ENCODE measurements around the gene MAP3K14.
A peak's percentile ranks its signal among the peaks of the same experiment; 100 is the strongest.

The MAP3K14 gene

DNA sequence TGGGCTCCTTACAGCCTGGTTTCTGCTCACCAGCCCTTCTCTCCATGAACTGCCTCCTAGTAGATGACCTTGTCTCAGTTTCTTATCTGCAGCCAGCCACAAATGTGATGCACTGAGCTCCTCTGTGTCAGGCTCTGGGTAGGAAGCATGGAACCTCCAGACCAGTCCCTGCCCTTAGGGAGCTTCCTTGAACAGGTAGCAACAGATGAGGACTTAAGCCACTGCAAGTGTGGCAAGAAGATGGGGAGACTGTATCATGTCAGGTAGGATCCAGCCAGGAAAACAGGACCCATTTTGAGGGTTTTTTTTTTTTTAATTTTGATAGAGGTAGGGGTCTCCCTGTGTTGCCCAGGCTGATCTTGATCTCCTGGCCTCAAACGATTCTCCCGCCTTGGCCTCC lies 5.3 kb upstream of the MAP3K14 start:
- TF ChIP-seq, protein P1, sequence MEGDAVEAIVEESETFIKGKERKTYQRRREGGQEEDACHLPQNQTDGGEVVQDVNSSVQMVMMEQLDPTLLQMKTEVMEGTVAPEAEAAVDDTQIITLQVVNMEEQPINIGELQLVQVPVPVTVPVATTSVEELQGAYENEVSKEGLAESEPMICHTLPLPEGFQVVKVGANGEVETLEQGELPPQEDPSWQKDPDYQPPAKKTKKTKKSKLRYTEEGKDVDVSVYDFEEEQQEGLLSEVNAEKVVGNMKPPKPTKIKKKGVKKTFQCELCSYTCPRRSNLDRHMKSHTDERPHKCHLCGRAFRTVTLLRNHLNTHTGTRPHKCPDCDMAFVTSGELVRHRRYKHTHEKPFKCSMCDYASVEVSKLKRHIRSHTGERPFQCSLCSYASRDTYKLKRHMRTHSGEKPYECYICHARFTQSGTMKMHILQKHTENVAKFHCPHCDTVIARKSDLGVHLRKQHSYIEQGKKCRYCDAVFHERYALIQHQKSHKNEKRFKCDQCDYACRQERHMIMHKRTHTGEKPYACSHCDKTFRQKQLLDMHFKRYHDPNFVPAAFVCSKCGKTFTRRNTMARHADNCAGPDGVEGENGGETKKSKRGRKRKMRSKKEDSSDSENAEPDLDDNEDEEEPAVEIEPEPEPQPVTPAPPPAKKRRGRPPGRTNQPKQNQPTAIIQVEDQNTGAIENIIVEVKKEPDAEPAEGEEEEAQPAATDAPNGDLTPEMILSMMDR (conservative IDR thresholded peaks at IDR 0.05; ENCODE audit: low read length), result no peak
- no peak for DNase-seq (ENCODE audit: low read depth)
- no peak overlapping the region for H3K4me3 ChIP-seq (ENCODE audit: low read length)

DNA sequence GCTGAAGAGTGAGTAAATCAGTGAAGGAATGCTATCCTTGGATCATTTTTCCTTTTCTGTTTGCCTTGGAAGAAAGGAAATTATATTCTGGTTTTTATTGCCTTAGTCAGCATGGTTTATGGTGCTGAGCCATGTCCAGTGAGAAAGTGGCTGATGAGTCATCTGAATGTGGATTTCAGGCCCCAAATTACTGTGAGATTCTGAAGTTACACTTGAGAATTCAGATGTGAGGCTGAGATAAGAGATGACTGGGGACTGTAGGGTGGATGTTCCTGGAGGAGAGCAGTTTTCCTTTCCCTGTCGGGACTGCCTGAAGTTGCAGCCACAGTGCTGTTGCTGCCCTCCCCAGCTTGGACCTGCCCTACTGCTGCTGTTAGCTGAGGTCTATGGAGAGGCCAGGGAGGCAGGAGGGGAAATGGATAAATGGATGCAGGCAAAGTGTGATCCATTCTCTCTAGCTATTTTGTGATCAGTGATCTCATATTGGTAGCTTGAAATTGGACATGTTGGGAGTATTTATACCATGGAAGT lies 4.2 kb upstream of the MAP3K14 start:
- no peak overlapping the region for H3K4me3 ChIP-seq (ENCODE audit: low read length)
- DNase-seq (ENCODE audit: low read depth), result peak; percentile 97
- TF ChIP-seq, protein P1 (conservative IDR thresholded peaks at IDR 0.05; ENCODE audit: low read length), result peak; percentile 25

DNA sequence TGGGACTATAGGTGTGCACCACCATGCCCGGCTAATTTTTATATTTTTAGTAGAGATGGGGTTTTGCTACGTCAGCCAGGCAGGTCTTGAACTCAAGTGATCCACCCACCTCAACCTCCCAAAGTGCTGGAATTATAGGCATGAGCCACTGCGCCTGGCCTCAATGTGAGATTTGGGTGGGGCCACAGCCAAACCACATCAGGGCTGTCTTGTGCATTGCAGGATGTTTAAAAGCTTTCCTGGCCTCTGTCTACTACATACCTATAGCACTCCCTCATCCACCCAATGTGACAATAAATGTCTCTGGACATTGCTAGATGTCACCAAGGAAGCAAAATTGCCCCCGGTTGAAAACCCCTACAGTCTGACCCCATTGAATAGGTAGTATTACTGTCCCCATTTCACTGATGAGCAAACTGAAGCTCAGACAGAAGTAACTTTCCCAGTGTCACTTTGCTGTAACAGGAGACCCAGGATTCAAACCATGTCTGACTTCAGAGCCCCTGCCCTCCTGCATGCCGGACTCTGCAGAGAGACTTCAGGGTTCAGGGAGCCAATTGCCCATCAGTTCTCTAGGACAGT lies 3.6 kb upstream of the MAP3K14 start:
- TF ChIP-seq, protein P1 (conservative IDR thresholded peaks at IDR 0.05; ENCODE audit: low read length), result no peak
- peak; percentile 86 for DNase-seq (ENCODE audit: low read depth)
- no peak overlapping the region for H3K4me3 ChIP-seq (ENCODE audit: low read length)

DNA sequence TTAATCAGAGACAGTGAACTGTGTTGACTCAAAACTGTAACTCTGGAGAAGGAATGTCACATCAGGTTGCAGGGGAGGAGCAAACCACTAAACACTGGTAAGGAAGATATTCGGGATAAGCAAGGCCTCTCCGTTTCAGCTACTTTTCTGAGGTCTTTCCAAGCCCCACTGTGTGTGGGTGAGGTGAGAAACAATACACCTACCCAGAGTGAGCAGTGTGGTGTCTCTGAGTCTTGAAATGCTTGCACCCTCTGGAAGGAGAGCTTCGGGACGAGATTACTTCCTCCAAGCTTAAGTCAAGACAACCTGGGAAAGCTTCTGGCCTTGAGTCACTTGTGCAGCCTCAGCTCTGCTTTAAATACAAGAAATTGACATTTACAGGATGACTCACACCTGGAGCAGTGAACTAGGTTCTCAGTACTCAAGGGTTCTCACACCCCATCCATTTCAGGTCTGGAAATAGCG lies 2.5 kb upstream of the MAP3K14 start:
- TF ChIP-seq, protein P1 (conservative IDR thresholded peaks at IDR 0.05; ENCODE audit: low read length), result no peak
- DNase-seq (ENCODE audit: low read depth), result no peak
- H3K4me3 ChIP-seq (ENCODE audit: low read length), result no peak overlapping the region

DNA sequence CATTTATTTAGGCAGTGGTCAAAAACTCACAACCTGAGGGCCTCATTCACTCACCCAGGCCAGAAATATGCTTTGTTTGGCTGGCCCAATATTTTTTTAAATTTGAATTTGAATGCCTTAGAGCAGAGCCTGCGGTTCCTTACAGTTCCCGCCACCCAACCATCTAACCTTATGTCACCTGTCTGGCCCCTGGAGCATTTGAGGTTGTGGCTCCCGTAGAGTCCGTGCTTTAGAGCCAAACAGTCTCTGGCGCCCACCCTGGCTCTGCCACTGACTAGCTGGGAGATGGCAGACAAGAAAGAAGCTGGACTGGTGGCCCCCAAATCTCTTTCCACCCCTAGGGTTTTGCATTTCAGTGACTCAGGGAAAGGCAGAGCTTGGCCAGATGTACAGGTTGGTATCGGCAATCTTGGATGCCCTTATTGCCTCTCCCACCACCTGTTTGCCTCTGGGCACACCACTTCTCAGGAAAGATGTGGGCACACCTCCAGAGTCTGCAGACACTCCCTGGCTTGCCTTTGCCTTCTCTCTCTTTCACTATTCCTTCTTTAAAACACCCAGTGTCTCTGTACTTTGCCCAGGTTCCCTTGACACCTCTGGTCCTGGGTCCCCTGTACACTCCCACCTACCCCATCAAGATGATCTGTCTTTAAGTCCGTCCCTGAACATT lies 1.9 kb upstream of the MAP3K14 start:
- TF ChIP-seq, protein P1 (conservative IDR thresholded peaks at IDR 0.05; ENCODE audit: low read length), result no peak
- no peak for DNase-seq (ENCODE audit: low read depth)
- H3K4me3 ChIP-seq (ENCODE audit: low read length), result no peak overlapping the region

DNA sequence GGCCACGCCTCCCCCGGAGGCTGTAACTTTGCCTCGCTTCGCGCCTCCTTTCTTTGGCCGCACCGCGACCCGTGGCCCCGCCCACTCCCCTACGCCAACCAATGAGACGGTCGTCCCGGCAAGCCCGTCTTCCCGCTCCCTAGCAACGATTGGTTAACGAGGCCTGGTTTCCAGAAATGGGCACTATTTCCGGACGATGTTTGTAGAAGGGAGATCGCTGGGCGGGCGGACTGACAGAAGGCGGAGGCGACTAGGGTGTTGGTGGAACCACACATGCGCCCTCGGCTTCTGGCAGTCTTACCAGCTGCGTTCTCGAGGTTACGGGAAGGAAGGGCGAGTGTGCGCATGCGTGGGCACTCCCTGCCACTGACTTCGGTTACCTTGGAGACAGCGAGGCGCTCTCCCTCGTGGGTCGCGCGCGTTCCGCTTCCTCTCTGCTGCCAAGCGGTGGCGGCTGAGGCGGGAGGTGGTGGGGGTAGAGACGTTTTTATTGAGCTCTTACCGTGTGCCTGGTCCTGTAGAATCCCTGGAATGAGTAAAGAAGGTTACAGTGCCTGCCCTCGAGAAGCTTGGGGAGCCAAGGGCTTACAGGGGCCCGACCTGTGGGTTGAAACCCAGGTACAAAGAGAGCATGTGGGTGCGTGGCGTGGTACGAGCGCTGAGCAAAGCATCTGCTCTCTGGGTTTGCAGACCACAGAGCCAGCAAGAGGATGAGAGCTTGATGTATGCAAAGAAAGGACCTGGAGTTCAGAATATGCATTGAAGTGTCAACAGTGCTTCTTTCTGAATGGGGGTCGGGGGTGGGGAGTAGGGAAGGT lies 500 bp upstream of the MAP3K14 start:
- peak; percentile 100 for DNase-seq (ENCODE audit: low read depth)

More for the DNA sequence above, 500 bp upstream of the MAP3K14 start:
- TF ChIP-seq, protein P1 (conservative IDR thresholded peaks at IDR 0.05; ENCODE audit: low read length), result no peak
- H3K4me3 ChIP-seq (ENCODE audit: low read length), result peak overlapping the region; percentile 56
